Stimulated activated memory B cell treated with anti-CD40 and anti-IgM and Interleukin-4, amounts not matched to agents 10 μg/mL and 1 μg/mL and 100 μg/mL, for 72 hours (primary cell): ENCODE measurements around the gene ENC1.

Experiments
- ATAC-seq: fragments of 150-1000 bp; cut with Tn5 transposase; 2 replicates; pipeline ENCODE4 v1.10.0; 2021
- H3K27ac Mint-ChIP-seq: one replicate; pipeline ENCODE4 v1.8.0; 2022; ENCODE audit warnings: mild to moderate bottlenecking, mixed read lengths
- H3K27me3 Mint-ChIP-seq: one replicate; pipeline ENCODE4 v1.8.0; 2022; ENCODE audit warnings: mixed read lengths
- H3K36me3 Mint-ChIP-seq: one replicate; pipeline ENCODE4 v1.8.0; 2022; ENCODE audit warnings: mixed read lengths
- H3K4me1 Mint-ChIP-seq: one replicate; pipeline ENCODE4 v1.8.0; 2022; ENCODE audit warnings: mixed read lengths
- H3K4me3 Mint-ChIP-seq: one replicate; pipeline ENCODE4 v1.8.0; 2022; ENCODE audit warnings: mild to moderate bottlenecking, moderate library complexity, mixed read lengths
- H3K9me3 Mint-ChIP-seq: one replicate; pipeline ENCODE4 v1.8.0; 2022; ENCODE audit warnings: mixed read lengths

The ENC1 gene

GRCh38 chr5:74628359-74628758 is 12.2 kb downstream of the ENC1 start:
- no peak overlapping the region for H3K27ac Mint-ChIP-seq
- no peaks in the 10 kb centered on the region for H3K36me3 Mint-ChIP-seq
- no peak overlapping the region for H3K4me3 Mint-ChIP-seq
- no peaks in the 10 kb centered on the region for H3K9me3 Mint-ChIP-seq
- no peak for ATAC-seq
- peaks cover 12% of the 10 kb centered on the region for H3K27me3 Mint-ChIP-seq
- H3K4me1 Mint-ChIP-seq, result peaks cover 24% of the 10 kb centered on the region

- Mint-ChIP-seq H3K4me3 (no peak overlapping the region), H3K9me3 (no peaks in the 10 kb centered on the region), H3K27ac (no peak overlapping the region), H3K4me1 (peaks cover 24% of the 10 kb centered on the region), H3K27me3 (peaks cover 13% of the 10 kb centered on the region), H3K36me3 (no peaks in the 10 kb centered on the region)
- ATAC-seq, result no peak
Measured at GRCh38 chr5:74627646-74628279, 12.8 kb downstream of the ENC1 start.

DNA sequence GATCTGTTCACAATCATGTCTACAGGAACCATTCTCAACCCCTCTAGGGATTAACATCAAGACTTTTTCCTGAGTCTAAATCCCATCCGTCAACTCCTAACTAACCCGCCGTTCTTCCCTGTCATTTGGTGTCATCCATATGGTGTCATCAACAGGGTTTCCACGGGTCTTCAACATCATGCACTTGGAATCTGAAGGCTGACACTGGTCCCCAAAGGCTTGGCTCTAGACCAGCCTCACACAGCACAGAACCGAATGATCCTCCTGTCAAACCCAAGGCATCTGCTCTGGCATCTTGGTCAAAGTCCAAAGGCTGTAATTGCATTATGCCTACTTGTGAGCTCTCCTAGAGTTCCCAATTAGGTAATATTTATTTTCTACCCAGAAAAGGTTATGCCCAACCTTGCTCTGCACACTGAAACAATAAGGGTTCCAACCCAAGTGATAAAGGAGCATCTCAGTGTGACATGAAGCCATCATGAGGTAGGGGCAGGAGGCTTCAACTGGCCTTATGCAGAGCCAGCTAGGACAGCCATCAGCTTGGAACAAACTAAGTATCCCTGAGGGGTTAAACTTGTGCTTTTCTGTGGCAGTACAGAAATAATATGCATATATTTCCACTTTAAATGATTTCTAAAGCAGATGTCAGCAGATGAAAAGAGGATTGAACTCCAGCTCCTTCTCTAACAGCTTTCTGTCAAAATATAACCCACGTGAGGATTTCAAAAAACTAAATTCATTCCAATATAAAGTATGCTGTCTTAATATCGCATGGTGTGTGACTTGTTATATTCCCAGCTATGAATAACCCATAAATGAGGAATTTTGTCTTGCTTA is 13.9 kb downstream of the ENC1 start:
- Mint-ChIP-seq H3K27ac (no peak overlapping the region), H3K4me3 (no peak overlapping the region), H3K36me3 (no peaks in the 10 kb centered on the region), H3K27me3 (peaks cover 13% of the 10 kb centered on the region), H3K9me3 (no peaks in the 10 kb centered on the region), H3K4me1 (peaks cover 14% of the 10 kb centered on the region)
- no peak for ATAC-seq

DNA sequence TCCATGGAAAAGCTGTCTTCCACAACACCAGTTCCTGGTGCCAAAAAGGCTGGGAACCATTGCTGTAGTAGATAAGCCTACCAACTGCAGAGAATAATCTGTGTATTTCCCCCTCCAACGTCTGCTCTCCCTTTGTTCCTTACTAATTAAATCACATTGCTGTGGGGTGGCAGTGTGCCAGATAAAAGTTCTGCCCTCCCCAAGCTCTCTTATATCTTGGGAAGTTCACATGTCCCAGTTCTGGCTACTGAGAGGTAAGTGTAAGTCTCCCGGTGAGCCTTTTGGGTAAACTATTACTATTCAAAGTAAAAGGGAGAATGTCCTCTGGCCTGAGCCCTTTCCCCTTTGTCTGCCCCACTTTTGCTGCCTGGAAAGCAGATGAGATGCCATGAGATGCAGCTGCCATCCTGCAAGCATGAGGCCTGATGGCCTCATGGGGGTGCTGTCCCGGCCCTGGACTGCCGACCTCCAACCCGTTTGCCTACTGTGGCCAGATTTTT is 14.7 kb downstream of the ENC1 start:
- Mint-ChIP-seq H3K27me3 (peaks cover 13% of the 10 kb centered on the region), H3K36me3 (no peaks in the 10 kb centered on the region), H3K9me3 (no peaks in the 10 kb centered on the region), H3K4me3 (no peak overlapping the region), H3K4me1 (peaks cover 6% of the 10 kb centered on the region), H3K27ac (no peak overlapping the region)
- ATAC-seq, result no peak

GRCh38 chr5:74624931-74625505 is 15.5 kb downstream of the ENC1 start:
- ATAC-seq, result no peak
- H3K4me3 Mint-ChIP-seq, result no peak overlapping the region
- H3K27ac Mint-ChIP-seq, result no peak overlapping the region
- peaks cover 13% of the 10 kb centered on the region for H3K27me3 Mint-ChIP-seq
- no peaks in the 10 kb centered on the region for H3K4me1 Mint-ChIP-seq
- no peaks in the 10 kb centered on the region for H3K36me3 Mint-ChIP-seq
- no peaks in the 10 kb centered on the region for H3K9me3 Mint-ChIP-seq

DNA sequence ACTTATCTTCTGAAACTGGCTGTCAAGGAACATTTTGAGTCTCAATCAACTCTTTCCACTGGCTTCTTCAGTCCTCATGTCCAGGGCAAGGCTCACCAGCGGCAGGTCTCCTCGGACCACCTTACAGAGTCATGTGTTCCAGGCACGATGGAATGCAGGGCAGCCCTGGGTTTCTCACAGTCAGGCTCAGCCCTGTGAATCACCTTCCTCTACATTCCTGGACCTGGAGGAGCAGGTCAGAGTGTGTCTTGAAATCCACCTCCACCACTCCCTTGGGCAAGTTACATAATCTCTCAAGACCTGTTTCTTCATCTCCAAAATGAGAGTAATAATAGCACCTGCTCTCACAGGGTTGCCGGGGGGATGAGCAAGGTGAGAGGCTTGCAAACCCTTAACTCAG is 16.0 kb downstream of the ENC1 start:
- no peaks in the 10 kb centered on the region for H3K9me3 Mint-ChIP-seq
- no peaks in the 10 kb centered on the region for H3K4me1 Mint-ChIP-seq
- H3K27me3 Mint-ChIP-seq, result peaks cover 18% of the 10 kb centered on the region
- no peaks in the 10 kb centered on the region for H3K36me3 Mint-ChIP-seq
- ATAC-seq, result no peak
- H3K4me3 Mint-ChIP-seq, result no peak overlapping the region
- no peak overlapping the region for H3K27ac Mint-ChIP-seq

GRCh38 chr5:74623748-74624408 is 16.6 kb downstream of the ENC1 start:
- no peak overlapping the region for H3K4me3 Mint-ChIP-seq
- H3K9me3 Mint-ChIP-seq, result no peaks in the 10 kb centered on the region
- no peaks in the 10 kb centered on the region for H3K36me3 Mint-ChIP-seq
- H3K27ac Mint-ChIP-seq, result no peak overlapping the region
- H3K4me1 Mint-ChIP-seq, result no peaks in the 10 kb centered on the region
- peaks cover 24% of the 10 kb centered on the region for H3K27me3 Mint-ChIP-seq
- no peak for ATAC-seq

- ATAC-seq, result no peak
- no peaks in the 10 kb centered on the region for H3K36me3 Mint-ChIP-seq
- H3K27ac Mint-ChIP-seq, result no peak overlapping the region
- no peaks in the 10 kb centered on the region for H3K9me3 Mint-ChIP-seq
- no peak overlapping the region for H3K4me3 Mint-ChIP-seq
- H3K27me3 Mint-ChIP-seq, result peaks cover 24% of the 10 kb centered on the region
- H3K4me1 Mint-ChIP-seq, result no peaks in the 10 kb centered on the region
Measured at GRCh38 chr5:74623006-74623611, 17.4 kb downstream of the ENC1 start.

- peak; percentile 55 for ATAC-seq
- H3K27ac Mint-ChIP-seq, result no peak overlapping the region
- H3K4me1 Mint-ChIP-seq, result no peaks in the 10 kb centered on the region
- no peaks in the 10 kb centered on the region for H3K36me3 Mint-ChIP-seq
- H3K27me3 Mint-ChIP-seq, result peaks cover 24% of the 10 kb centered on the region
- no peaks in the 10 kb centered on the region for H3K9me3 Mint-ChIP-seq
- no peak overlapping the region for H3K4me3 Mint-ChIP-seq
Measured at GRCh38 chr5:74622122-74622521, 18.4 kb downstream of the ENC1 start.

DNA sequence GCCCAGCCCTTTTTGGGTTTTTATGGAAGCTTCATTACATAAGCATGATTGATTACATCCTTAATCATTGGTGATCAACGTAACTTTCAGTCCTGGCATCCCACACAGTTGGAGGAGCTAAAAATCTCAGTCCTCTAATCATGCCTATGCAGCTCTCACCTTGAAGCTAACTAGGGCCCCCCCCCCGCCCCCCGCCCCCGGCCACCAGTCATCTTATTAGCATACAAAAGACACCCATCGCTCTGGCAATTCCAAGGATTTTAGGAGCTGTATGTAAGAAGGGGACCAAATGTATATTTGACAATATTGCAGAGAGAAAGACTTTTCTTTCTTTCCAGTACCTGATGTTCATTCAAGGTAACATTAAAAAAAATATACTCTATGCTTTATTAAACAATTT is 19.0 kb downstream of the ENC1 start:
- no peak overlapping the region for H3K27ac Mint-ChIP-seq
- H3K27me3 Mint-ChIP-seq, result peaks cover 24% of the 10 kb centered on the region
- no peaks in the 10 kb centered on the region for H3K4me1 Mint-ChIP-seq
- no peak for ATAC-seq
- no peak overlapping the region for H3K4me3 Mint-ChIP-seq
- H3K36me3 Mint-ChIP-seq, result no peaks in the 10 kb centered on the region
- H3K9me3 Mint-ChIP-seq, result no peaks in the 10 kb centered on the region

GRCh38 chr5:74619308-74619707 is 21.2 kb downstream of the ENC1 start:
- Mint-ChIP-seq H3K4me3 (no peak overlapping the region), H3K9me3 (no peaks in the 10 kb centered on the region), H3K27me3 (peaks cover 21% of the 10 kb centered on the region), H3K36me3 (no peaks in the 10 kb centered on the region), H3K4me1 (no peaks in the 10 kb centered on the region), H3K27ac (no peak overlapping the region)
- no peak for ATAC-seq

GRCh38 chr5:74618106-74618505 is 22.4 kb downstream of the ENC1 start:
- H3K27ac Mint-ChIP-seq, result no peak overlapping the region
- H3K9me3 Mint-ChIP-seq, result no peaks in the 10 kb centered on the region
- no peaks in the 10 kb centered on the region for H3K36me3 Mint-ChIP-seq
- H3K4me3 Mint-ChIP-seq, result no peak overlapping the region
- H3K27me3 Mint-ChIP-seq, result peaks cover 11% of the 10 kb centered on the region
- no peak for ATAC-seq
- no peaks in the 10 kb centered on the region for H3K4me1 Mint-ChIP-seq

DNA sequence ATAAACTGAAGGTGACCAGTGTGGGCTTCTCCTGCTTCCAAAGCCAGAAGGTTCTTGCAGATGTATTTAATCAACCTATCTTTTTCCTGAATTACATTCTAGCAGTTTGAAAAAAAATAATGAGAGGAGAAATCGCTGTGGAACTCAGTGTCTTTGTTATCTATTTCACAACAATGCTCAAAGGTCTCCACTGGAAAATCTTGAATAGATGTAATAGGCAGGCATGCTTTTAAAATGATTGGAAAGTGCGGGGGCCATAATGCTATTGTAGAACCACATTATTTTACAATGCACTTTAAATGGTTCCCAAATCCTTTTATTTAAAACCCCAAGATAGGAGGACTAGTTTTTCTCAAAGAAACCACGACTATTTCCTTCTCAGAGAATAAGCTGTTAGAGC is 23.3 kb downstream of the ENC1 start:
- H3K27me3 Mint-ChIP-seq, result peaks cover 11% of the 10 kb centered on the region
- no peaks in the 10 kb centered on the region for H3K36me3 Mint-ChIP-seq
- no peak for ATAC-seq
- no peak overlapping the region for H3K4me3 Mint-ChIP-seq
- H3K27ac Mint-ChIP-seq, result no peak overlapping the region
- no peaks in the 10 kb centered on the region for H3K4me1 Mint-ChIP-seq
- no peaks in the 10 kb centered on the region for H3K9me3 Mint-ChIP-seq

GRCh38 chr5:74616236-74617146 is 24.0 kb downstream of the ENC1 start:
- Mint-ChIP-seq H3K4me1 (no peaks in the 10 kb centered on the region), H3K9me3 (no peaks in the 10 kb centered on the region), H3K27ac (no peak overlapping the region), H3K36me3 (no peaks in the 10 kb centered on the region), H3K4me3 (no peak overlapping the region), H3K27me3 (peaks cover 11% of the 10 kb centered on the region)
- no peak for ATAC-seq
